Measurements from ENCODE around the gene CCDC170.

CCDC170 gene

GRCh38 chr6:151659212-151659611 is 165.4 kb downstream of the CCDC170 start:
- DNase-seq = no peak

- DNase-seq = no peak
Measured at GRCh38 chr6:151661509-151661908, 167.7 kb downstream of the CCDC170 start.

- no peak for DNase-seq
Measured at GRCh38 chr6:151661928-151662327, 168.1 kb downstream of the CCDC170 start.

GRCh38 chr6:151663559-151663958 is 169.7 kb downstream of the CCDC170 start:
- DNase-seq = no peak

- no peak for DNase-seq
Measured at GRCh38 chr6:151664390-151664789, 170.6 kb downstream of the CCDC170 start.

GRCh38 chr6:151665329-151665728 is 171.5 kb downstream of the CCDC170 start:
- DNase-seq = no peak

- no peak for DNase-seq
Measured at GRCh38 chr6:151666526-151666925, 172.7 kb downstream of the CCDC170 start.

GRCh38 chr6:151669208-151669560 is 175.4 kb downstream of the CCDC170 start:
- DNase-seq = no peak

- DNase-seq = no peak
Measured at GRCh38 chr6:151670116-151670515, 176.3 kb downstream of the CCDC170 start.
